HG03354 (cell line): ENCODE measurements around the gene GPALPP1.
A peak's percentile ranks its signal among the peaks of the same experiment; 100 is the strongest.
"Not testable (repeated sequence)": the region's sequence is repeated elsewhere in the genome, so short reads cannot be mapped to it uniquely, and the experiment has no call there.

Source experiments
- ATAC-seq: cut with Tn5 transposase; IDR thresholded peaks from one replicate; pipeline ENCODE4 v1.9.1; 2021; ENCODE audit warnings: mild to moderate bottlenecking; ENCODE audit not compliant: unreplicated experiment, poor library complexity, severe bottlenecking

The GPALPP1 gene

GRCh38 chr13:45055198-45055901, 66.0 kb downstream of the GPALPP1 start:
- peak; percentile 79 for ATAC-seq

GRCh38 chr13:45055902-45056648, 66.7 kb downstream of the GPALPP1 start:
- no peak for ATAC-seq

- no peak for ATAC-seq
These were observed 70.7 kb downstream of the GPALPP1 start for GRCh38 chr13:45060062-45060461.

GRCh38 chr13:45063261-45063860, 74.0 kb downstream of the GPALPP1 start:
- ATAC-seq: no peak

GRCh38 chr13:45063889-45064288, 74.6 kb downstream of the GPALPP1 start:
- ATAC-seq: not testable (repeated sequence)

- no peak for ATAC-seq
These were observed 75.6 kb downstream of the GPALPP1 start for GRCh38 chr13:45064889-45065288.

GRCh38 chr13:45068036-45069001, 79.0 kb downstream of the GPALPP1 start:
- ATAC-seq: no peak

GRCh38 chr13:45073809-45074208, 84.5 kb downstream of the GPALPP1 start:
- ATAC-seq: no peak

GRCh38 chr13:45074721-45075120, 85.4 kb downstream of the GPALPP1 start:
- ATAC-seq: no peak

- ATAC-seq: no peak
These were observed 88.7 kb downstream of the GPALPP1 start for GRCh38 chr13:45078003-45078402.
